GM18858 (cell line): ENCODE data around the gene ESR1.
A peak's percentile ranks its signal among the peaks of the same experiment; 100 is the strongest.
"Not testable (repeated sequence)": the region's sequence is repeated elsewhere in the genome, so short reads cannot be mapped to it uniquely, and the experiment has no call there.

Experiments
- ATAC-seq: cut with Tn5 transposase; IDR thresholded peaks from one replicate; pipeline ENCODE4 v1.9.1; 2021; ENCODE audit not compliant: unreplicated experiment

Gene ESR1

DNA sequence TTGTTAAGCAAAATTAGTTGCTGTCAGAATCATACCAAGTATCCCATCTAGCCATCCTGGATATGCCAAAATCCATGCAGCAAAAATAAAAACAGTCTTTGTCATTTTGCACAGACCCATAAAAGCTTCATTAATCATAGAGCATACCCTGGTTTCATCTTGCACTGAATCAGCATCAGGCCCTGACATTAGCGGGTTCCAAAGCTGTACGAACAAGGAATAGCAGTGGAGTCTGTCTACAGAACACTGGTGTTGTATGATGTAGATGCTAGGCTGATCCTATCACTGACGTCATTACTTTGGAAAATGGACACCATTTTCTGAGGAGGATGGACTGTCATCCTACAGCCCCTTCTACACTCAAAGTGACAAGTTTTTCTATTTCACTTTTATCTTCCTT lies 315.6 kb downstream of the ESR1 start:
- ATAC-seq = no peak

DNA sequence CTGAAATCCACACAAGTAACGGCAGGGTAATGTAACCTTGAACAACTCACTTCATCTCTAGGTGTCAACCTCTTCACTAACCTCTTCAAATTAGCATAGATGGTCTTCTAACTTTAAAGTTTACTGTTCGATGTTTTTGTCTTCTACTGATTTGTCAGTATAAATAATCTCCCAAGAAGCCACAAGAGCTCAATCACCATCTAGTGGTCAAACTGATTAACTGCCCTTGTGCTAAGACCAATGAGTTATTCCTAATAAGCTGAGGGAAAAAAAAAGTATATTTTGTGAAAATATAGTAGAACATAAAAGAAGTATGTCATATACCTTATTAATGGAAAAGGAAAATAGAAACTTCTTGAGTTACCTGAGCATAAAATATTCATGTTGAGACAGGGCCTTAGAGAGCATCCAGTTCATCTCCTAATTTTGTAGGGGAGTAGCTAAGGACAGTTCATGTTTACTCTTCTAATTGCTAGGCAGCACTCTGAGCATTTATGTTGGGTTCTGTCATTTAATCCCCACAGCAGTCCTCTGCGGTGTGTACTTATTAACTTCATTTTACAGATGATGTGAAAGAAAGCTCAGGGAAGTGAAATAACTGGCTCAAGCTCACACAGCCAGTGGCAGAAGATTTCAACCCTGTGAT lies 317.1 kb downstream of the ESR1 start:
- peak; percentile 63 for ATAC-seq

DNA sequence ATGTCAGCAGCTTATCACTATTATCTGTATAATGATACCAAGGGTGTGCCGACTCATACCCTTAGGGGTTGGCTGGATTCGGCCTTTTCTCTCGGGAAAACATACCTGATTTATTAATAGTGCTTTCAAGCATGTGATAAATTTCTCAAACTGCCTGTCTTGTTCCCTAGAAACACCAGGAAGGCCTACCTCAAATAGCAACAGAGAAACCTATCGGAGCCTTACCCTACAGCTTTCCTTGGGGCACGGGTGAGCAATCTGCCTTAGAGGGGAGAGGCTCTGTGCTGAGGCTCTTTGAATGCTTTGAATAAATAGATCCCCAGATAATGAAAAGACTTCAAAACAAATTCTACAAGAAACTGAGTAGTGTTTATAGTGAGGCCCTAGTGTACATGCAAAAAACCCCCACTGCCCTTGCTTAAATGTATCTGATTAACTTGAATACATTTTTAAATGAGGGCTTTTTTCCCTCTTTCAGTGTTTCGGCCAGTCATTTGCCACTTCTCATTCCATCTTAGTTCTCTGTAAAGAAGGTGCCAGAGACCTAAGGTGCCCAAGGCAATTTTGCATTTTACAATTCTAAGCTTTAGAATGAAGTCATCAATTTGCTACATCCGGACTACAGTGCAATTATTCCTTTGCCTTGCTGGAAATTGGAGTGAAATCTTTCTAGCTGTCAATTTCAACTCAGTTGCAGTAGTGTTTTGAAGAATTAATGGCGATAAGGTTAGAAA lies 320.1 kb downstream of the ESR1 start:
- no peak for ATAC-seq

DNA sequence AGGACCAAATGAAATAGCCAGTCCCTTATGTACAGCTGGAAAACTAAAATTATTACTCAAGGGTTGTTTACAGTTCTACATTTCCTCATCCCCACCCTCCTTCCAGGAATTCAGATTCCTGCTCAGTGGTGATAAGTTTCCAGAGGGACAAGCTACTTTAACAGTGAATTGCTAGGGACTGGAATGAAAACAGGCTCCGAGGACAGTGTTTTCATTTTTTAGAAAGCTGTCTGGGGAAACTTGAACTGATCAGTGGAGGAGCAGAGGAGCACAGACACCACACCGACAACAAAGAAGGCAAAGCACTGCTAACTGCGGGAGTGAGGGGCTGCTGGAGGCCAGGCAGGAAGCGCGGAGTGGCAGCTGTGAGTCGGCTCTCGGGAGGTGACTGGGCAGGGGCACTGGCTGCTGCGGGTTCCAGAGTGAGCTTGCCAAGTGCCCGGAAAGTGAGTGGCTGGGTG lies 322.2 kb downstream of the ESR1 start:
- ATAC-seq = no peak

DNA sequence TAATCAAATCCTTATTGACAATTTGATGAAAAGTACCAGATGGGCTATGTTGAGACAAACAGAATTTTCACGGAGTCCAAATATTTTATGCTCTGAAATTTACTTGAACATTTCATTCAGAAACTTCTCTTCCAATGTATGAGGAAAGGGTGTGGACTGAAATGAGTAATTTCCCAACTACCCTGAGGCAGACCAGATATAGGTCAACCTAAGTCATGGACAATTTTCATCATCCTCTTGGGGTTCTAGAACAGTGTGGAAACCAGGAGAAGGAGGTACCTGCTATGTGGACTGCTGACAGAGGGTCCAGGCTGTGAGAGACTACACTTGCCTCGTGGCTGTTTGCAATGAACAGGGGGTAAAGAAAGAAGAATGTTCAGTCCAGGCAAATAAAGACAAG lies 323.0 kb downstream of the ESR1 start:
- ATAC-seq = no peak

DNA sequence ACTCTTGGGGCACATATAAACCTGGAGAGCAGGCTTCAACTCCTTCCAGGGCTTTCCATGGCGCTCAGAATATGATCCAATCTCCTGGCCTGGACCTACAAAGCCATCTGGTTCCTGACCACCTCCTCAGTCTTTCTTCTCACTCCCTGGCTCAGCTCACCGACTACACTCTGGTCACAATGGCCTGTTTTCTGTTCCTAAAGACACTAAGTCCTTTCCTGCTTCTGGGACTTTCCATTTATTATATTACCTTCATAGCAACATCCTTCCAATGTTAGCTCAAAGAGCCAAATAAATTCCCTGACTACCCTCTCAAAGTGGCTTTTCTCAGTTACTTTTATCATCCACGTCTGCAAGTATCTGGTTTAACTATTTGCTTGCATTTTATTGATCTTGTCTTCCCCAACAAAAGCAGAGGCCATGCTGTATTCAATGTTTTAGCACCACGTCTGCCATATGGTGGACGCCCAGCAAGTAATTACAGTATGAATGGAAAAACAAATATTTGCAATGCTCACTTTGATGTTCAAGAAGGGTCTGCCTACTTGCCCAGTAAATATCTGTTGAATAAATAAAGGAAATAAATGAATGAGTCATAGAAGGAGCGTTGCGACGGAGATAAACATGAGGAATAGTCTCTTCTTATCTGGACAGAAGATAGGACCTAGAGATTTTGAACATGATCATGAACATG lies 328.4 kb downstream of the ESR1 start:
- ATAC-seq = no peak

DNA sequence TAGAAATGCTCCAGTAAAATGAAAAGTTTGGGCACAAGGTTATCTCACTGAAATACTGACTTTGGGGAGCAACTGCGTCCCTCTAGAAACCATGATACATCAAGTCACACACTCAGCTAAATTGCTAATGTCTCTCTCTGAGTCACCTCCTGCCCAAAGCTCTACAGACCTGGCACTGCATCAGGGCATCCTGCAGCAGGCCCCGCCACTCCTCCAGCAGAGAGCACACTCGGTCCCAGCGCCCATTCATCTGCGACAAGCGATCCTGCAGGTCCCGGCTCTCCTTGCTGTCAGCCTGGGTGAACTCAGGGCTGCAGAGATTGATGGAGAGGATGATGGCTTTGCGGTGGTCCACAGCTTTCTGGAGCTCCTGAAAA lies 329.0 kb downstream of the ESR1 start:
- ATAC-seq = no peak

DNA sequence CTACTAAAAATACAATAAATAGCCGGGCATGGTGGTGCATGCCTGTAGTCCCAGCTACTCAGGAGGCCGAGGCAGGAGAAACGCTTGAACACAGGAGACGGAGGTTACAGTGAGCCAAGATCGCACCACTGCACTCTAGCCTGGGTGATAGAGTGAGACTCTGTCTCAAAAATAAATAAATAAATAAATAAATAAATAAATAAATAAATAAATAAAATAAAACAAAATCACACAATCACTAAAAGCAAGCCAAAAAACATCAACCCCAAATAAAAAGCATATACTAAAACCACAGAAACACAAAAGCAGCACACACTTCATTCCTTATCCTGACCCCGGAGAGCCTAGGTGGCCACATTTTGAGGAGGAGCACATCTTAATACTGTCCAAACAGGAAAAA lies 330.9 kb downstream of the ESR1 start:
- ATAC-seq = not testable (repeated sequence)

DNA sequence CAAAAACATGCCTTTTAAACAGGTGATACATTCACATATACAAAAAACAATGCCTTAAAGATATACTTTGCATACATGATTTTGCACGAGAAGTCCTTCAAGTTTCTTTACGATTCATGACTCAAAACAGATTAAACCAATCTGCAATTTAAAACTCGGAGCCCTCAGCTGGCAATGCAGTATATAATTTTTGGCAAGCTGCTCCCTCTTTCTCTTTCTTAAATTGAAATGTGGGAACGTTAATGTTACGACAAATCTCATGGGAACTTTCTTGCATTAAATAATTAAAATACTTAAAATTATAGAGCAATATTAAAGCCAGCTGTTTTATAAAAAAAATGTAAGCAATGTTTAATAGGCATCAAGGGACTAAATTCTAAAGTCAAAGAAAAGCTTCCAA lies 334.6 kb downstream of the ESR1 start:
- no peak for ATAC-seq

DNA sequence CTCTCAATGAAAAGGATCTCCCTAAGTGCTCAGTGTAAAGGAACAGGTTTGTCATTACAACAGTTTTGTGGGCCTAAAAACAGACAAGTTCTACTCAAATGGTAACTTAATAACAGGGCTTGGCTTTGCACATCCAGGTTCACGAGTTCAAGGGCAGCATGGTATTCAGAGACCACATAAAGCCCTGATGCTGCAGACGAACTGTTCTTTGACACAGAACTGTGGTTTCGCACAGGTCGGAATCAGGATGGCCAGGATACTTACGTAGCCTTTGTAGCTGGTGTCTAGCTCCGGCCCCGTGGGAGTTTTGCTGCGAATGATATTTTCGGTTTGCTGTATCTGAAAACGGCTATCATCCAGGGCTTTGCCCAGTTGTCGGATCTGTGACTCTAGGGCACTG lies 335.9 kb downstream of the ESR1 start:
- no peak for ATAC-seq

DNA sequence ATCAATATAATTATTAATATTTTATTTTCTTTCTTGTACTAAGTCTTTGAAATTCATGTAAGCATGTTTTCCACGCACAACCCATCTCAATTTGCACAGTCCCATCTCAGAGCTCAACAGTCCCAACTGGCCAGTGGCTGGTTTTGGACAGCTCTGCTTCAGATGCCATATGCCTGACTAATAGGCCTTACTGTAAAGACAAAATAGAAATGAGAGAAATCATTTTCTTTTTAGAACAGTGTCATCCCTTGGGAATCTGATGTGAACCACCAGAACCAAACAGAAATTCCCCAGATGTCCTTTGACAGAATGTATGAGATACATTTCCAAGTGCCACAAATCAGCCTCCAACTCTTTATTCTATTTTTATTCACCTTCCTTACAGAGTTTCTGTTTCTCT lies 338.9 kb downstream of the ESR1 start:
- no peak for ATAC-seq

DNA sequence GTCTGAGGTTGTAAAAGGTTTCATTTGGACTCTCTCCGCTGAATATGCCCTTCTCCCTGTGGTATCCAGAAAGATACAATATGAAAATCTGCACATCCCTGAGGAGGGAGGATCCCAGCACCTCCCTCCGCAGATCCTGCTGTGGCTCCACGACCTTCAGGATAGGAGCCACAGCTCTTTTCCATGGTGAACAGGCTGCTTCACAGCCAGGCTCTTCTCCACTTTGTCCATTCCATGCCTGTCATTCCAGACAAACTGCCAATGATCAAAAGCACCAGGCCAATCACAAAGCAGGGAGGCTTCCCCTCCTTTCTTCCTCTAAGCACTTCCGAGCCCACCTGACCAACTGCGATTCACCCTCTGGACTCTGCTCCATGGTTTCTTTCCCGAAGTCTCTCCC lies 339.8 kb downstream of the ESR1 start:
- ATAC-seq = no peak

DNA sequence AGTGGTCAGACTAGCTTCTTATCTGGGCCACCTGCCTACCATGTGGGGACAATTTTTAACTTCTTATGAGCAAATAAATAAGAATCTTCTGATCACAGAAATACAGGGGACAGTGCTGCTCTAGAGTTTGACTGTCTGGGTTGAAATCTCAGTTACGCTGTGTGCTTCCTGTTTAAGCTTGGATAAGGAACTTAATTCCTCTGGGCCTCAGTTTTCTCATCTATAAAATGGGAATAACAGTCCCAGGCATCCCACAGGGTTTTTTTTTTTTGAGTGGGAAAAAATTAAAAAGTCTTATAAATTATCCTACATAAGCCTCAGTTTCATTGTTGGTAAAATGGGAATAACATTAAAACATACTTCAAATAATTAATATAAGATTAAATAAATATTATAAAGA lies 340.9 kb downstream of the ESR1 start:
- no peak for ATAC-seq

DNA sequence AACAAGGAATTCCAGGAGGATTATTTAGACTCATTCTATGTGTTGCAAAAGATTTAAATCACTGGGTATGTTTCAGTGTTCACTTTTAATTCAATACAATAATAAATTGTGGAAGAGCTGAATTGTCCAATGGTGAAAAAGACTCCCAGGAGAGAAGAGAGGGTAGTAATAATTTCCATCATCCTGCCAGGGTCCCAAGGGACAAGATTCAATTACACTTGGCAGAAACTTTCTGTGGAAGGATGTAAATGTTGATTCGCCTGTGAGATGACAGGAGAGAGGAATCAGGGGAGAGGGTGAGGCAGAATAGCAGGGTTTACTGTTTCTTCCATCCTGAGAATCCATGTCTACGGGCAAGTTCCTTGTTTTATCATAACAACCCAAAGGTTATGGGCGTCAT lies 342.7 kb downstream of the ESR1 start:
- no peak for ATAC-seq

DNA sequence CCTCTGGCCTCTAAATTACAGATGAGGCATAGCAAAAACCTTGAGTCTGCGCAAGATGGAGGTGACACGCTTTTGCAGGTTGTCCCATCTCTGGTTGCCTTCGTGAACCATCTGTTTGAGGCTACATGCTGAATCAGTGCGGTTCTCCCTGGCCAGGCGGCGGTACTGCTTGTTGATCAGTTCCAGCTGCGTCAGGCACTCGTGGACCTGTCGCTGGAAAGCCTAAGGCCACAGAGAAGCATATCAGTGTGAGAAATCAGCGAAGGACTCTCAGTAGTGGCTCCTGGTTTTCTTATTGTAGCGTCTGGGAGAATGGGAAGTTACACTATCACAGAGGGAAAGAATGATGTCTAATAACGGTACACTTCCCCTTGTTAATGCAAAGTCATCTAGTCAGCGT lies 344.4 kb downstream of the ESR1 start:
- no peak for ATAC-seq

DNA sequence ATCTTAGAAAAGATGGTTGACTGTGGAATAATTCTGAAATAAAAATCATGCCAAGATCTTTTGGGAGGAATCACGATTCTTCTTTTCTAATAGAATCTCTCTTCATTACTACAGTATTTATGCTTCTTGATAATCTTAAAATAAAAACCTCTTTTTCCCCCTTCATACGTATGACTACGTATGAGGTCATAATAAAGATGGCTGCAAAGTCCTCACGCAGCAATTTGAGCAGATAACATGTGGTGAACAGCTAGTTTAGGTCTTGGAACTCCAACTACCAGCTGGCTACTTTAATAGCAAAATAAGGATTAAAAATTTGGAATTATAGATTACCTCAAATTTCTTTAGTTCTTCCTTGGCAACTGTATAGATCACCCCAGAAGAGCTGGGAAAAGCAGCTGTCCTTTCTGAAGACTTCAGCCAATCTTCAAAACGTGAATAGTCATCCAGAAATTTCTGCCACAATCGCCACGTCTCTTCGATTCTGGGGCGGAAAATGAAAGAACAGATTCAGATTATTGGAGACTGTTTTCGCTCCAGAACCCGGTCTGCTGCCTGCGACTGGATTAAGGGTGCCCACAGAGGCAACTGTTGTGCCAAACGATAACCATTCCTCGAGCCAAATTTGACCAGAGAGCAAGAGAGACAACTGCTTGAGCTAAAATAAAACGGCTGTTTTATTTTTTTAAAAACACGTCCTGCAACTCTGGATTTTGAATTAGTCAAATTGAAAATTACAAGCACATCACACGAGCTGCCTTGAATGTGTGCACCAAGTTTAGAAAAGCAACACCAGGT lies 347.3 kb downstream of the ESR1 start:
- no peak for ATAC-seq

DNA sequence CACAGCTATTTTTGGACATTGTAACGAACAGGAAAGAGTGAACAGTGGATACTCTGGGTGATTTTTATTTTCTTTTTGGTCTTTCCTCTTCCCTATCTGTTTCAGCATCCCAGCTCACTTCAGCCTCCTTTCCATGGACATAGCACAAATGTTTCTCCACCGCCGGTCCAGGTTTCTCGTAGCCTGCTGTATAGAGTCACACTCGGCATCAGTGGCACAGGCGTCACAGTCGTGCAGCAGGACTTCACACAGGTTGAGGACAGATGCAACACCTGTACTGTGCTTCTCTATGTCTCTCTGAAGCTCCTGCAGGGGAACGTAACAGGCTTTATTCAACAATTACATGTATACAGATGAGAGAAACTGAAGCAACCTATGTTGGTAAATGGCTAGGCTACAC lies 348.3 kb downstream of the ESR1 start:
- no peak for ATAC-seq

DNA sequence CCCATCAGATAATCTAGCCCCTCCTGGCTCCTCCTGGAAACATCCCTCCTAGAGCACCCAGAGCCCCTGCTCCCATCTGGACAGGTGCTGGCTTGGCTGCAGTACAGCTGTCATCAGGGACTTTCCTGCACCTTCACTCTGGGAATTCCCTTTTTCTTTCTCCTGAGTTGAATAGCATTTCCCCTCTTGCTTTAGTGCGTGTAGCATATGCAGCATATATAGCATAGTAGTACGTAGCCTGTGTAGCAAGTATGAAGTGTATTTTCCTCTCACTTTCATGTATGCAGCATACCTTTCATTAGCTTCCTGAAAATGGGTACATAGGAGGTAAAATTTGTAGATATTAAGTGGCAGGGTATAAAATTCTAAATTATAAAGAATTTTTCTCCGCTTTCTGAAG lies 352.9 kb downstream of the ESR1 start:
- ATAC-seq = peak; percentile 93

DNA sequence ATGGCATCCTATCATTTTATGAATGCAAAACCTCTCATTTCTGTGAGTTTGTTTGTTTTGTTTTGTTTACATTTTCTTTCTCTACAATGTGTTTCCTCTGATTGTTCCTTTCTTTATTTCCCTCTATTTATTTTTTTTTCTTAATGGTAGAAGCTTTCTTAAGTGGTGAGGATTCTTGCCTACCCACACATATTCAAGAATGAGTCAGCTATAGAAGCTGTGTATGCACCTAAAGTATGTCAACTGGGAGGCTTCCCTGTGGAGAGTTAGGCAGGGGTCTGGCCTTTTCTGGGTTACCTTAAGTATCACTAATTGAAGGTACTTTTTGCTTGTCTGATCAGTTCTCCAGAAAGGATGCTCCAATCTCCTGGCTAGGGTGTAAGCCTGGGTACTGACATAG lies 354.0 kb downstream of the ESR1 start:
- peak; percentile 51 for ATAC-seq

DNA sequence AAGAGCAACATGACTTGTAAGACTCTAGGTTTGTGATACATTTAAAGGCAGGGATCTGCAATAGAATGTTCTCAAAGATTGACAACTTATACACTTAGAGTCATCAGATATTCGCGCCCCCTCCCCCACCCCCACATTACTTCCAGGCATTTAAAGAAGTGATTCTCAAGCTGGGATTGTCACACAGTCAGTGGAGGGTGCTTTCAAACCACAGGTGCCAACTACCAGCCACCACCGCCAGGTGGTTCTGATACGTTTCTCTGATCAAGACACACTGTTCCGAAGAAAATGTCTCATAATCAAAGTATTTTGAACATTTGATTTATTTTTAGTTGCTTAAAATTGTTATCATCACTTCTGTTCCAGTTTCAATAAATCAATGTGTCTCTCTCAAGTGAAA lies 357.5 kb downstream of the ESR1 start:
- no peak for ATAC-seq

DNA sequence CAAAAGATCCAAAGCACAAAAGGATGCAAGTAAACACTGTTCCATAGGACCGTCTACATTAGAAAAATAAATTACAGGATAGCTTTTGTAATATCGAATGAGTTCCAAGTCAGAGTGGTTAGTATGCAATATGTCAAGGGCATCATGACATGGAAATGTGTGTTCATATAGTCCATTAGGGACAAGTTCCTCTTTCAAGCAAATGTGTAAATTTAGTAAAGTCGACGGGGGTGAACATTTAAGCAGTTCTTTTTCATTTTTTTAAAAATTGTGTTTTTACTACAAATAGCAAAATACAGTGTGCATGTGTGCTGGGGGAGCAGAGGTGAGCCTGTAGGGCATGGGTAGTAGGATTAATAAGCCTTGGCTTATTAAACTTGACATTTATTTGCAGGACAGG lies 359.0 kb downstream of the ESR1 start:
- ATAC-seq = no peak

DNA sequence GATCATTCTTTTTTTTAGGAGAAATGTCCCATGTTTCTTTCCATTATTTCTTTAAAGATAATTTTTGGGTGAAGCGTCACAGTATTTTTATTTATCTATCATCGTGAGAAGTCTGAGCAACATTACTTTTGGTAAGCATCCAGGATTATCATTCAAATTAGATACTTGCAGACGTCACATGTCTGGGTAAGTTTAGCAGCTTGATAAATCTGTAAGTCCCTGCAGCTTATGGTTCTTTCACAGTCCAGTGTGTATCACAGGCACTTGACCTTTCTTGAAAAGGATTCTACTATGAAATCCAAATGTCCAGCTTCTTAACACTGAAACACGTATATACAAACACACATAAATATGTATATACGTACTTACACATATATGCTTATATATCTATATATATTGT lies 359.4 kb downstream of the ESR1 start:
- no peak for ATAC-seq
